GM20000 (cell line): ENCODE measurements around the gene BHMT2.

Experiments
- DNase-seq: peaks from one replicate; pipeline ENCODE4 v3.0.0; 2012; ENCODE audit warnings: low spot score
- CTCF ChIP-seq: IDR thresholded peaks from 2 replicates; pipeline ENCODE4 v1.5.1; 2012; ENCODE audit warnings: mild to moderate bottlenecking, control low read depth; ENCODE audit errors: extremely low read depth, missing control alignments

The BHMT2 gene

GRCh38 chr5:79080804-79081203, 11.2 kb downstream of the BHMT2 start:
- TF ChIP-seq CTCF = no peak
- DNase-seq = no peak

GRCh38 chr5:79081779-79082178, 12.2 kb downstream of the BHMT2 start:
- no peak for TF ChIP-seq CTCF
- no peak for DNase-seq

- no peak for DNase-seq
- TF ChIP-seq CTCF = no peak
Observed at GRCh38 chr5:79086116-79086515, 16.5 kb downstream of the BHMT2 start.

GRCh38 chr5:79088507-79088906, 18.9 kb downstream of the BHMT2 start:
- no peak for TF ChIP-seq CTCF
- no peak for DNase-seq

- no peak for TF ChIP-seq CTCF
- no peak for DNase-seq
Observed at GRCh38 chr5:79091064-79091463, 21.5 kb downstream of the BHMT2 start.

- DNase-seq = no peak
- TF ChIP-seq CTCF = no peak
Observed at GRCh38 chr5:79093762-79094161, 24.2 kb downstream of the BHMT2 start.

GRCh38 chr5:79105868-79106267, 36.3 kb downstream of the BHMT2 start:
- DNase-seq = no peak
- no peak for TF ChIP-seq CTCF
